ENCODE measurements around the gene SHISA8. TPM values are rescaled to one million over a fixed set of nuclear protein-coding genes. Genes with fewer than 3 reads are reported as not detected.
A peak's percentile ranks its signal among the peaks of the same experiment; 100 is the strongest.
"Not testable (repeated sequence)": the region's sequence is repeated elsewhere in the genome, so short reads cannot be mapped to it uniquely, and the experiment has no call there.

The SHISA8 gene
- total and polyA plus RNA-seq, 3 experiments from 2014 or later = 1.3 to 1.4 TPM; not detected in 1

DNA sequence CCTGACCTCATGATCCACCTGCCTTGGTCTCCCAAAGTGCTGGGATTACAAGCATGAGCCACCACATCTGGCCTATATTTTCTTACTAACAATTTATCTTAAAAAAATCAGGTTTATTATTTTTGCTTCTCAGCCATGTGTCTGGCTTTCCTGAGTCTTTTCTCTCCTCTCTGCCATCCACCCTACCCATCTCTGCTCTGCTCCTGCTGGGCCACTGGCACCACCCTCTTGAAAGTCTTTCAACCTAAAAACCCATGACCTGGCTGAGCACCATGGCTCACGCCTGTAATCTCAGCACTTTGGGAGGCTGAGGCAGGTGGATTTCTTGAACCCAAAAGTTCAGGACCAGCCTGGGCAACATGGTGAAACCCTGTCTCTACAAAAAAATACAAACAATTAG, 44.8 kb downstream of the SHISA8 start:
- Mint-ChIP-seq H3K4me1 (peaks cover 9 to 22% (median 20%) of the 10 kb centered on the region in 3 donors), H3K27ac (peak overlapping the region in 2 of 8 donors; percentile 50), H3K36me3 (peaks cover 8 to 68% (median 13%) of the 10 kb centered on the region in 3 donors)
- H3K4me3 Mint-ChIP-seq; H3K27ac ChIP-seq (ENCODE audit: low read depth, low read length); H3K4me3 ChIP-seq (ENCODE audit: low read length); POLR2A ChIA-PET; H3K27me3 ChIP-seq (ENCODE audit: insufficient read depth, low read length, poor library complexity, severe bottlenecking); H3K9me3 Mint-ChIP-seq; DNase-seq; H3K4me1 ChIP-seq (ENCODE audit: insufficient read depth, low read length); H3K9me3 ChIP-seq (ENCODE audit: low read length); H3K27me3 Mint-ChIP-seq: not testable (repeated sequence)
- CTCF ChIA-PET = interaction anchor here (1.6 kb wide), 1 partner anchor 13 kb away, joined by 5 read pairs; no protein-coding TSS in a partner anchor
- H3K36me3 ChIP-seq (ENCODE audit: insufficient read depth, low read length) = peaks cover 30% of the 10 kb centered on the region

DNA sequence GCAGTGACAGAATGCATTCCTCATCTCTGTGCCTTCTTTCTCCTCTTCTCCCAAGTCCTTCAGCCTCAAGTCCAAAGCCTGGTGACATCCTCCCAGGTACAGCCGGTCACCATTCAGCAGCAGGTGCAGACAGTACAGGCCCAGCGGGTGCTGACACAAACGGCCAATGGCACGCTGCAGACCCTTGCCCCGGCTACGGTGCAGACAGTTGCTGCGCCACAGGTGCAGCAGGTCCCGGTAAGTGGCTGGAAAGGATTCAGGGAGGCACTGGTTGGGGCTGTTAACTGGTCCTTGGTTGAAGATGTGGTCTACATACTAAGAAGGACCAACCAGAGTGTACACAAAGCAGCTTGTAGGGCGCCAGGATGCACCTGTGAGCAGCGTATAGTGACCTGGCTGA, 46.3 kb downstream of the SHISA8 start:
- Histone ChIP-seq H3K36me3 (ENCODE audit: insufficient read depth, low read length) (peaks cover 20% of the 10 kb centered on the region), H3K27ac (ENCODE audit: low read depth, low read length) (no peak overlapping the region), H3K9me3 (ENCODE audit: low read length) (no peaks in the 10 kb centered on the region), H3K4me1 (ENCODE audit: insufficient read depth, low read length) (no peaks in the 10 kb centered on the region), H3K27me3 (ENCODE audit: insufficient read depth, low read length, poor library complexity, severe bottlenecking) (no peaks in the 10 kb centered on the region), H3K4me3 (ENCODE audit: low read length) (no peak overlapping the region)
- H3K36me3 Mint-ChIP-seq = peaks cover 4 to 55% (median 12%) of the 10 kb centered on the region in 3 donors
- CTCF ChIA-PET = interaction anchor here (1.0 kb wide), 1 partner anchor 78 kb away, joined by 3 read pairs; the partner anchor contains the start of gene CENPM
- H3K27me3 Mint-ChIP-seq = no peaks in the 10 kb centered on the region
- no peaks in the 10 kb centered on the region for H3K9me3 Mint-ChIP-seq
- H3K27ac Mint-ChIP-seq = no peak overlapping the region
- no peak for DNase-seq
- POLR2A ChIA-PET = interaction anchor here (0.6 kb wide), 1 partner anchor 710 kb away, joined by 3 read pairs; no protein-coding TSS in a partner anchor
- H3K4me1 Mint-ChIP-seq = peaks cover 9 to 20% (median 18%) of the 10 kb centered on the region in 3 donors
- H3K4me3 Mint-ChIP-seq = no peak overlapping the region

DNA sequence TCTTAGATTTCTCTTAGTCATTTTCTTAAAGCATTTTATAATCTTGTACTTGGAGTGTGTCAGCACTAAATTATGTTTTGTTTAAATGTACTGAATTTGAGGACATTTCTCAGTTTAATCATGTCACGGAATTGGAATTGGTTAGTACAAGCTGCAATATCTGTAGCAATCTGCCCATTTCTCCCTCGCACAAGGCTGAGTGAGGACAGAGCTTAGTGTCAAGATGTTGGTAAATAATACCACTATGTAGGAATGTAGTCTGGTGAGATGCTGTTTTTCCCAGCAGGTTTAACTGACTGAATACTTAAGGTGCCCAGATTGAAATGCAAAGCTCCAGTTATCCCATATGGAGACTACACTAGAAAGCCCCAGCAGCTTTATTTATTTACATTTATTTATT, 51.4 kb downstream of the SHISA8 start:
- Mint-ChIP-seq H3K9me3 (no peaks in the 10 kb centered on the region), H3K27me3 (no peaks in the 10 kb centered on the region), H3K27ac (peak overlapping the region; percentile 65 to 98 (median 92)), H3K36me3 (peaks cover 0 to 26% (median 7%) of the 10 kb centered on the region in 3 donors), H3K4me1 (peaks cover 33 to 55% (median 46%) of the 10 kb centered on the region in 3 donors), H3K4me3 (peak overlapping the region in 1 of 7 donors; percentile 55)
- no peaks in the 10 kb centered on the region for H3K9me3 ChIP-seq (ENCODE audit: low read length)
- peaks cover 5% of the 10 kb centered on the region for H3K36me3 ChIP-seq (ENCODE audit: insufficient read depth, low read length)
- H3K27me3 ChIP-seq (ENCODE audit: insufficient read depth, low read length, poor library complexity, severe bottlenecking) = no peaks in the 10 kb centered on the region
- POLR2A ChIA-PET = interaction anchor here (2.0 to 2.5 kb wide), 3 partner anchors 29 to 63 kb away, joined by 7 to 12 read pairs (median 8); partner anchors contain the start of genes CCDC134 and SREBF2
- H3K4me3 ChIP-seq (ENCODE audit: low read length) = peak overlapping the region; percentile 7
- CTCF ChIA-PET = interaction anchor here (1.3 to 2.0 kb wide), 4 partner anchors 42 to 117 kb away, joined by 3 to 8 read pairs (median 5); no protein-coding TSS in a partner anchor
- peaks cover 31% of the 10 kb centered on the region for H3K4me1 ChIP-seq (ENCODE audit: insufficient read depth, low read length)
- H3K27ac ChIP-seq (ENCODE audit: low read depth, low read length) = no peak overlapping the region
- no peak for DNase-seq

DNA sequence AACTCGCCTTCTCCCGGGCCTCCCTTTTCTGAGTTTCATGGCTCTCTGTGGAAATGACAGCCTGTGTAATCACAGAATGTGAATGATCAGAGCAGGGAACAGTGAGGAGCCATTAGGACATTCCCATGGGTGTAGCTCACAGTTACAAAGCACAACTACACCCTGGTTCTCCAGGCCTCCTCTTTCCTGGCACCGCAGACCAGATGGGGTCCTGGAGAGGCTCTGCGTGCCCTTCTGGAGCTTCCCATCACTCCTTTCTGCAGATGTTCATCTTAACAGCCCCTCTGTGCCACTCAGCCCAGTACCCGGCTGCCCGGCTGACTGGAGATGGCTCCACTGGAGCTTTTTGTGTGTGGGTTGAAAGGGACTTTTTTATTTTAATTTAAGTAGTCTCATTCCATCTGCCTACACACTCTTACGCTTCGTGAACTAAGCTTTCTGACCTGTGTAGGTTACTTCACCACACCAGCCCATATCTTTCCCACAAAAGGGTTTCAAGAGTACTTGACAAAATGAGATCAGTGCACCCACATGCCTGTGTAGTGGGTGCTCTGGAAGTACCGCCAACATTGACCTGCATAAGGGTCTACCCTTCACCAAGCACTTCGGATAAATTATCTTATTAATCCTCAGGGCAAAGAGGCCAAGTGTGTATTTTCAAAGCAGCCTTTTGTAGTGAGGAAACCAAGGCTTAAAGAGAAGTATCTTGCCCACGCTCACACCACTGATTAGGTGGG, 52.2 kb downstream of the SHISA8 start:
- Mint-ChIP-seq H3K36me3 (peaks cover 0 to 18% (median 7%) of the 10 kb centered on the region in 3 donors), H3K27me3 (no peaks in the 10 kb centered on the region), H3K4me1 (peaks cover 40 to 63% (median 53%) of the 10 kb centered on the region in 3 donors), H3K4me3 (peak overlapping the region; percentile 41 to 65 (median 56)), H3K27ac (peak overlapping the region; percentile 87 to 98 (median 92)), H3K9me3 (no peaks in the 10 kb centered on the region)
- no peaks in the 10 kb centered on the region for H3K27me3 ChIP-seq (ENCODE audit: insufficient read depth, low read length, poor library complexity, severe bottlenecking)
- ChIA-PET POLR2A (interaction anchor here (0.6 to 2.5 kb wide), 8 partner anchors 28 to 506 kb away, joined by 3 to 12 read pairs (median 6); partner anchors contain the start of genes CCDC134, SREBF2 and TNFRSF13C), CTCF (interaction anchor here (0.8 to 2.0 kb wide), 12 partner anchors 12 to 166 kb away, joined by 3 to 8 read pairs (median 4); partner anchors contain the start of genes CENPM and SREBF2)
- H3K9me3 ChIP-seq (ENCODE audit: low read length) = no peaks in the 10 kb centered on the region
- peaks cover 33% of the 10 kb centered on the region for H3K4me1 ChIP-seq (ENCODE audit: insufficient read depth, low read length)
- H3K36me3 ChIP-seq (ENCODE audit: insufficient read depth, low read length) = peaks cover 4% of the 10 kb centered on the region
- peak overlapping the region; percentile 7 for H3K4me3 ChIP-seq (ENCODE audit: low read length)
- DNase-seq = no peak
- peak overlapping the region; percentile 32 for H3K27ac ChIP-seq (ENCODE audit: low read depth, low read length)

DNA sequence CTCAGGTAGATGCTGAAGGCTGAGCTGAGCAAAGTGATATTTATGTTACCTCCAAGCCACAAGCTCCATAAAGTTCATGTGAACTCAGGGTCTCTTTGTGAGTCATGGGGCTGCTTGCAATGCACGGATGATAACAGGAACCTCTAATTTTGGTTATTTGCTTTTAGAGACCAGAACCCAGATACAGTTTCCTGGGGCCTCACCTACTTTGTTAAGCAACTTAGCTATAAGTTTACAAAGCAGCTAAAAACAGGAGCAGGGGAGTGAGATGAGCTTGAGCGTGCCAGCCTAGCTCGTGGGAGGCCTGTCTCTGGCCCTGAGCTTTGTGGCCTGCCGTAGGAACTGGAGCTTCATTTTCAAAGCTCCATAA, 52.7 kb downstream of the SHISA8 start:
- H3K27ac ChIP-seq (ENCODE audit: low read depth, low read length) = peak overlapping the region; percentile 32
- peak overlapping the region; percentile 7 for H3K4me3 ChIP-seq (ENCODE audit: low read length)
- ChIA-PET CTCF (interaction anchor here (0.8 to 2.0 kb wide), 12 partner anchors 12 to 165 kb away, joined by 3 to 8 read pairs (median 4); partner anchors contain the start of genes CENPM and SREBF2), POLR2A (interaction anchor here (0.8 to 2.5 kb wide), 7 partner anchors 28 to 78 kb away, joined by 3 to 12 read pairs (median 7); partner anchors contain the start of genes CCDC134, SREBF2 and TNFRSF13C)
- no peaks in the 10 kb centered on the region for H3K27me3 ChIP-seq (ENCODE audit: insufficient read depth, low read length, poor library complexity, severe bottlenecking)
- H3K9me3 ChIP-seq (ENCODE audit: low read length) = no peaks in the 10 kb centered on the region
- Mint-ChIP-seq H3K27me3 (no peaks in the 10 kb centered on the region), H3K4me3 (peak overlapping the region; percentile 41 to 65 (median 56)), H3K36me3 (peaks cover 0 to 14% (median 7%) of the 10 kb centered on the region in 3 donors), H3K4me1 (peaks cover 45 to 68% (median 59%) of the 10 kb centered on the region in 3 donors), H3K9me3 (no peaks in the 10 kb centered on the region), H3K27ac (peak overlapping the region; percentile 84 to 98 (median 92))
- peaks cover 39% of the 10 kb centered on the region for H3K4me1 ChIP-seq (ENCODE audit: insufficient read depth, low read length)
- DNase-seq = peak in 3 of 5 donors; percentile 27 to 56 (median 42)
- H3K36me3 ChIP-seq (ENCODE audit: insufficient read depth, low read length) = peaks cover 2% of the 10 kb centered on the region

Other genes with a start within 250 kb of the SHISA8 start
- 100 to 1,000 TPM; 315 to 324 TPM for gene SNU13, start 226.2 kb downstream of the SHISA8 start, total RNA-seq
- gene SNU13, start 226.2 kb downstream of the SHISA8 start, polyA plus RNA-seq = 270 TPM
- 10 to 100 TPM; 33.9 to 36.3 TPM for gene MEI1, start 215.6 kb downstream of the SHISA8 start, total RNA-seq
- gene MEI1, start 215.6 kb downstream of the SHISA8 start, polyA plus RNA-seq = 150 TPM
- gene CCDC134, start 114.4 kb downstream of the SHISA8 start, total RNA-seq = 10 to 100 TPM; 17.9 to 19.9 TPM
- 5.5 TPM for gene CCDC134, start 114.4 kb downstream of the SHISA8 start, polyA plus RNA-seq
- 10 to 100 TPM; 85.1 to 87.1 TPM for gene SREBF2, start 82.0 kb downstream of the SHISA8 start, total RNA-seq
- 24.5 TPM for gene SREBF2, start 82.0 kb downstream of the SHISA8 start, polyA plus RNA-seq
- gene TNFRSF13C, start 11.7 kb upstream of the SHISA8 start, total RNA-seq = 1 to 10 TPM; 5.4 to 5.9 TPM
- gene TNFRSF13C, start 11.7 kb upstream of the SHISA8 start, polyA plus RNA-seq = 2.0 TPM
- gene CENPM, start 32.1 kb upstream of the SHISA8 start, total RNA-seq = 10 to 100 TPM; 73.2 to 77.5 TPM
- gene CENPM, start 32.1 kb upstream of the SHISA8 start, polyA plus RNA-seq = 19.2 TPM
- under 1 TPM; 0.33 to 0.51 TPM for gene SEPTIN3, start 54.4 kb upstream of the SHISA8 start, total RNA-seq
- not detected for gene SEPTIN3, start 54.4 kb upstream of the SHISA8 start, polyA plus RNA-seq
- gene WBP2NL, start 83.7 kb upstream of the SHISA8 start, total RNA-seq = under 1 TPM; 0.66 to 0.82 TPM
- 0.70 TPM for gene WBP2NL, start 83.7 kb upstream of the SHISA8 start, polyA plus RNA-seq
- 10 to 100 TPM; 20.3 to 21.2 TPM for gene NAGA, start 155.7 kb upstream of the SHISA8 start, total RNA-seq
- 19.0 TPM for gene NAGA, start 155.7 kb upstream of the SHISA8 start, polyA plus RNA-seq
- gene PHETA2, start 159.2 kb upstream of the SHISA8 start, total RNA-seq = 1 to 10 TPM; 3.1 TPM
- 0.67 TPM for gene PHETA2, start 159.2 kb upstream of the SHISA8 start, polyA plus RNA-seq
- gene SMDT1, start 164.6 kb upstream of the SHISA8 start, total RNA-seq = 10 to 100 TPM; 67.9 to 74.5 TPM
- gene SMDT1, start 164.6 kb upstream of the SHISA8 start, polyA plus RNA-seq = 160 TPM
- gene NDUFA6, start 175.7 kb upstream of the SHISA8 start, total RNA-seq = 100 to 1,000 TPM; 106 to 126 TPM
- gene NDUFA6, start 175.7 kb upstream of the SHISA8 start, polyA plus RNA-seq = 140 TPM
- 1 to 10 TPM; 1.8 to 2.2 TPM for gene CYP2D6, start 215.7 kb upstream of the SHISA8 start, total RNA-seq
- 0.26 TPM for gene CYP2D6, start 215.7 kb upstream of the SHISA8 start, polyA plus RNA-seq